Duodenal mucosa (tissue), 2 donors: Measurements from ENCODE around the gene IMMP2L.

Experiments
- H3K27ac ChIP-seq: one replicate; pipeline ENCODE4 v1.7.0; 2013; ENCODE audit warnings: low read depth, low read length
- H3K27me3 ChIP-seq, 2 donors: one replicate each; pipeline ENCODE4 v1.7.0; 2013; ENCODE audit warnings: low read length in 2 of 2, control low read depth in 1 of 2; ENCODE audit not compliant: insufficient read depth in 2 of 2, control insufficient read depth in 1 of 2
- H3K36me3 ChIP-seq, 2 donors: one replicate each; pipeline ENCODE4 v1.7.0; 2013; ENCODE audit warnings: low read length in 2 of 2, control low read depth in 1 of 2; ENCODE audit not compliant: insufficient read depth in 2 of 2, control insufficient read depth in 1 of 2
- H3K4me1 ChIP-seq, 2 donors: one replicate each; pipeline ENCODE4 v1.7.0; 2013; ENCODE audit warnings: low read length in 2 of 2, control low read depth in 1 of 2; ENCODE audit not compliant: insufficient read depth in 2 of 2, control insufficient read depth in 1 of 2
- H3K4me3 ChIP-seq, 2 donors: one replicate each; pipeline ENCODE4 v1.7.0; 2013; ENCODE audit warnings: low read length in 2 of 2, low read depth in 1 of 2
- H3K9ac ChIP-seq, 2 donors: one replicate each; pipeline ENCODE4 v1.7.0; 2013; ENCODE audit warnings: low read length in 2 of 2, low read depth in 1 of 2
- H3K9me3 ChIP-seq, 2 donors: one replicate each; pipeline ENCODE4 v1.7.0; 2013; ENCODE audit warnings: low read length in 2 of 2, control low read depth in 1 of 2; ENCODE audit not compliant: control insufficient read depth in 1 of 2

Gene IMMP2L

GRCh38 chr7:111362506-111363054 is 199.7 kb downstream of the IMMP2L start:
- peaks cover 0 to 8% of the 10 kb centered on the region in 2 donors for H3K4me1 ChIP-seq
- H3K27ac ChIP-seq = no peak overlapping the region

DNA sequence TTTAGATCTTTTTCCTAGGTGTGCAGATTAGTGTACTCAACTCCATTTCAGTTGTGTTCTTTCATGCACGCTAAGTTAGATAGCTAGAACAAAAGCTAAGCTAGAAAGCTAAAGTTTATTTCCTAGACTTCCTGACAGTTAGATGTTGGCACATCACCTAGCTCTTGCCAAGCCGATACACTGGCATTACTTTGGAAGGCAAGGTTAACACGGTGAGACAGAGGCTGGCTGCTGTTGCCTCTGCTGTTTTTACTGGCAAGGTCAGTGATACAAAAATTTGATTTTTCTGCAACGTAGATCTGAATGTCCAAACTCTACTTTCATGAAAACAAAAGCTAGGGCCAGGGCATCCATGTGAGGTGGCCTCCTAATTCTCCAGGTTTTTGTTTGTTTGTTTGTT is 203.4 kb downstream of the IMMP2L start:
- Histone ChIP-seq H3K4me3 (no peak overlapping the region), H3K9me3 (no peaks in the 10 kb centered on the region), H3K4me1 (peaks cover 0 to 8% of the 10 kb centered on the region in 2 donors), H3K9ac (no peak overlapping the region), H3K27me3 (no peaks in the 10 kb centered on the region), H3K27ac (no peak overlapping the region), H3K36me3 (no peaks in the 10 kb centered on the region)

More at GRCh38 chr7:111362506-111363054, 199.7 kb downstream of the IMMP2L start:
- no peak overlapping the region for H3K4me3 ChIP-seq
- H3K9me3 ChIP-seq = no peaks in the 10 kb centered on the region
- H3K9ac ChIP-seq = no peak overlapping the region
- H3K36me3 ChIP-seq = no peaks in the 10 kb centered on the region
- no peaks in the 10 kb centered on the region for H3K27me3 ChIP-seq

DNA sequence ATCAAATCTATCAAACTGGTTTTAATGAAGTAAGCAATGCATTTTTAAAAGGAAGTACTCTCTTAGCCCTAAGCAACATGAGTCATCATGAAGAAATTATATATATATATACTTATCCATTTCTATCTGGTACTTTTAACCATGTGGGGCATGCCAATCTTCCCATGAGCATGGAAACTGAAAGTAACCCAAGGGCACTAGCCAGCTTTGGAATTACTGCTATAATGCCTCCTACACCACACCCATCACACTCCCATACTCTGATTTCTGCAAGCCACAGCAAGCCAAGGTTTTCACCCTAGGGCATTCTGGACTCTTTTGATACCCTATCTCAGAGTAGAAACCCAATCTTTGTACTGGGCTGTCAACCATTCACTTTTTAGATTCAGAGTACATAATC is 204.6 kb downstream of the IMMP2L start:
- Histone ChIP-seq H3K9me3 (no peaks in the 10 kb centered on the region), H3K36me3 (no peaks in the 10 kb centered on the region), H3K27ac (no peak overlapping the region), H3K4me1 (peaks cover 0 to 8% of the 10 kb centered on the region in 2 donors), H3K4me3 (no peak overlapping the region), H3K27me3 (no peaks in the 10 kb centered on the region), H3K9ac (no peak overlapping the region)

DNA sequence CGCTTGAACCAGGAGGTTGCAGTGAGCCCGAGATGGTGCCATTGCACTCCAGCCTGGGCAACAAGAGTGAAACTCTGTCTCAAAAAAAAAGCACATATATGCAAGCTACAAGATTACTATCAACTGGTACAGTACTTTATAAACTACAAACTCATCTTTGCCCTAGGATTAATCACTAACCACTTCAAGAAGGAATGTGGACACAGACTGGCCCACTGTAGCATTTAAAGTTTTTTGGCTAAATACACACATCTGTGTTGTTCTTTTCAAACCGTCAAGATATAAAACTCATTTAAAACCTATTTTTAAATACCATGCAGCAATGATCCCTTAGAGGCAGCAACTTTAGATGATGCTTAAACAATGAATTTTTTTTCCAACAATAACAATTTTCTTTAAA is 205.4 kb downstream of the IMMP2L start:
- H3K9ac ChIP-seq = no peak overlapping the region
- no peak overlapping the region for H3K4me3 ChIP-seq
- no peak overlapping the region for H3K27ac ChIP-seq
- no peaks in the 10 kb centered on the region for H3K36me3 ChIP-seq
- peaks cover 0 to 8% of the 10 kb centered on the region in 2 donors for H3K4me1 ChIP-seq
- H3K27me3 ChIP-seq = no peaks in the 10 kb centered on the region
- H3K9me3 ChIP-seq = no peaks in the 10 kb centered on the region

GRCh38 chr7:111352319-111352718 is 210.0 kb downstream of the IMMP2L start:
- Histone ChIP-seq H3K9ac (no peak overlapping the region), H3K4me3 (no peak overlapping the region), H3K27me3 (no peaks in the 10 kb centered on the region), H3K36me3 (no peaks in the 10 kb centered on the region), H3K9me3 (no peaks in the 10 kb centered on the region), H3K4me1 (no peaks in the 10 kb centered on the region), H3K27ac (no peak overlapping the region)

- Histone ChIP-seq H3K9ac (no peak overlapping the region), H3K4me1 (no peaks in the 10 kb centered on the region), H3K36me3 (no peaks in the 10 kb centered on the region), H3K9me3 (peaks cover 7 to 9% of the 10 kb centered on the region in 2 donors), H3K27me3 (no peaks in the 10 kb centered on the region), H3K4me3 (no peak overlapping the region), H3K27ac (no peak overlapping the region)
Observed at GRCh38 chr7:111346219-111346618, 216.1 kb downstream of the IMMP2L start.

- no peaks in the 10 kb centered on the region for H3K36me3 ChIP-seq
- H3K9me3 ChIP-seq = peaks cover 7 to 9% of the 10 kb centered on the region in 2 donors
- no peaks in the 10 kb centered on the region for H3K4me1 ChIP-seq
- no peak overlapping the region for H3K27ac ChIP-seq
- no peak overlapping the region for H3K4me3 ChIP-seq
- no peaks in the 10 kb centered on the region for H3K27me3 ChIP-seq
- no peak overlapping the region for H3K9ac ChIP-seq
Observed at GRCh38 chr7:111343017-111343416, 219.3 kb downstream of the IMMP2L start.

- Histone ChIP-seq H3K27ac (no peak overlapping the region), H3K4me3 (no peak overlapping the region), H3K27me3 (no peaks in the 10 kb centered on the region), H3K4me1 (no peaks in the 10 kb centered on the region), H3K9me3 (peaks cover 7 to 9% of the 10 kb centered on the region in 2 donors), H3K9ac (no peak overlapping the region), H3K36me3 (no peaks in the 10 kb centered on the region)
Observed at GRCh38 chr7:111339006-111339405, 223.3 kb downstream of the IMMP2L start.

DNA sequence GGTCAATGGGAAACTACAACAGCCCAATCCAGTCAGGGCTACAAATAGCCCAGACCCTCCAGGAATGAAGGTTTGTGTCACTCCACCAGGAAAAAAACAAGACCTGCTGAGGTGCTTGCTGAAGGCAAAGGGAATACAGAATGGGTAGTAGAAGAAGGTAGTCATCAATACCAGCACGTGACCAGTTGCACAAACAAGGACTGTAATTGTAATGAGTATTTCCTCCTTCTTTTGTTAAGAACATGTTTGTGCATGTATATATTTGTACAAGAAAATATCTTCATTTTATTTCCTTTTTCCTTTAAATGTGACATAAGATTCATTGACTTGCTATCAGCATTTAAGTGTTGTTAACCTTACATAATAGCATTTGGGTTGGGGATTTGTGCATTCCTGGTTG is 229.3 kb downstream of the IMMP2L start:
- Histone ChIP-seq H3K4me3 (no peak overlapping the region), H3K27me3 (no peaks in the 10 kb centered on the region), H3K9ac (no peak overlapping the region), H3K4me1 (no peaks in the 10 kb centered on the region), H3K36me3 (no peaks in the 10 kb centered on the region), H3K27ac (no peak overlapping the region), H3K9me3 (peaks cover 0 to 2% of the 10 kb centered on the region in 2 donors)

DNA sequence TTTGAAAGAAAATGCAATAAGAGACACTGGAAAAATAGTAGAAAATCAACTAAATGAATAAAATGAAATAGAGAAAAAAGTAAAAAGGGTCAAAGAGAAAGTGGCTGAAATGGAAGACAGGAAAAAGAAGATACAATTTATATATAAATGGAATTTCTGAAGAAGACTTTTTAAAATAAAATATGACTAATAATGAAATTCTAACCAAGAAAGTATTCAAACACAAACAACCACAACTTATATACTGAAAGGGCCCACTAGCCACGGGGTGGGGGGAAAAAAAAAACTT is 232.1 kb downstream of the IMMP2L start:
- Histone ChIP-seq H3K4me1 (no peaks in the 10 kb centered on the region), H3K36me3 (no peaks in the 10 kb centered on the region), H3K4me3 (no peak overlapping the region), H3K9ac (no peak overlapping the region), H3K27me3 (no peaks in the 10 kb centered on the region), H3K27ac (no peak overlapping the region), H3K9me3 (peaks cover 0 to 2% of the 10 kb centered on the region in 2 donors)
